Neural cell (in vitro differentiated cells): ENCODE data around the gene IQCH. TPM values are rescaled to one million over a fixed set of nuclear protein-coding genes. Genes with fewer than 3 reads are reported as not detected.

ENCODE experiments used
- H2AFZ ChIP-seq: fragments of 200-600, 300-800 bp; sonication (generic), shearing (Covaris generic); 2 replicates; pipeline ENCODE4 v1.6.0; 2014; ENCODE audit warnings: low read depth, mild to moderate bottlenecking, antibody characterized with exemption, low read length, moderate library complexity
- H3F3A ChIP-seq: fragments of 200-600 bp; shearing (Covaris generic); 2 replicates; pipeline ENCODE4 v1.6.1; 2016; ENCODE audit warnings: mild to moderate bottlenecking, moderate library complexity, mixed read lengths, antibody characterized with exemption, low read length; ENCODE audit not compliant: insufficient read depth, poor library complexity, severe bottlenecking
- H3K27ac ChIP-seq: fragments of 200-600, 300-800 bp; sonication (generic), shearing (Covaris generic); 2 replicates; pipeline ENCODE4 v1.5.1; 2014; ENCODE audit warnings: mild to moderate bottlenecking, low read length, moderate library complexity
- H3K27me3 ChIP-seq: fragments of 300-800, 200-600 bp; sonication (generic), shearing (Covaris generic); 2 replicates; pipeline ENCODE4 v1.6.0; 2014; ENCODE audit warnings: mild to moderate bottlenecking, low read depth, low read length, moderate library complexity; ENCODE audit not compliant: insufficient read depth
- H3K36me3 ChIP-seq: fragments of 300-800, 200-600 bp; sonication (generic), shearing (Covaris generic); 2 replicates; pipeline ENCODE4 v1.5.1; 2014; ENCODE audit warnings: mild to moderate bottlenecking, antibody characterized with exemption, low read length, moderate library complexity; ENCODE audit not compliant: insufficient read depth
- H3K4me2 ChIP-seq: fragments of 300-800, 200-600 bp; sonication (generic), shearing (Covaris generic); 2 replicates; pipeline ENCODE4 v1.6.0; 2014; ENCODE audit warnings: mild to moderate bottlenecking, low read length
- H3K4me3 ChIP-seq: fragments of 300-800, 200-600 bp; sonication (generic), shearing (Covaris generic); 2 replicates; pipeline ENCODE4 v1.5.1; 2014; ENCODE audit warnings: mild to moderate bottlenecking, low read length, moderate library complexity
- H3K79me2 ChIP-seq: fragments of 200-600 bp; shearing (Covaris generic); replicated peaks from 2 replicates; pipeline ENCODE4 v1.6.0; 2014; ENCODE audit warnings: mild to moderate bottlenecking, low read length, moderate library complexity; ENCODE audit not compliant: insufficient read depth
- H3K9ac ChIP-seq: fragments of 300-800, 200-600 bp; sonication (generic), shearing (Covaris generic); 2 replicates; pipeline ENCODE4 v1.6.1; 2016; ENCODE audit warnings: mild to moderate bottlenecking, low read length, mixed read lengths
- H3K9me2 ChIP-seq: fragments of 200-600 bp; shearing (Covaris generic); 2 replicates; pipeline ENCODE4 v1.6.1; 2016; ENCODE audit warnings: mild to moderate bottlenecking, low read length, mixed read lengths; ENCODE audit not compliant: insufficient read depth
- H3K9me3 ChIP-seq: fragments of 200-600, 300-800 bp; sonication (generic), shearing (Covaris generic); 2 replicates; pipeline ENCODE4 v1.6.1; 2016; ENCODE audit warnings: mild to moderate bottlenecking, mixed run types, low read length, moderate library complexity, mixed read lengths
- H4K20me1 ChIP-seq: fragments of 200-600 bp; shearing (Covaris generic); 2 replicates; pipeline ENCODE4 v1.6.1; 2016; ENCODE audit warnings: mild to moderate bottlenecking, mixed run types; ENCODE audit not compliant: insufficient read depth
- CTCF ChIP-seq: fragments of 450-650 bp; IDR thresholded peaks from 2 replicates; pipeline ENCODE4 v1.5.1; 2014; ENCODE audit warnings: antibody characterized with exemption, mild to moderate bottlenecking, moderate library complexity; ENCODE audit not compliant: poor library complexity, severe bottlenecking
- EP300 ChIP-seq: fragments of 450-650 bp; conservative IDR thresholded peaks from 2 replicates; pipeline ENCODE4 v1.6.1; 2014; ENCODE audit warnings: antibody characterized with exemption, mild to moderate bottlenecking, moderate library complexity; ENCODE audit not compliant: poor library complexity, severe bottlenecking
- EZH2 ChIP-seq: fragments of 200-600, 300-800 bp; shearing (Covaris generic), sonication (generic); IDR thresholded peaks from 2 replicates; pipeline ENCODE4 v1.6.1; 2014; ENCODE audit warnings: antibody characterized with exemption, low read length, borderline replicate concordance, mild to moderate bottlenecking; ENCODE audit not compliant: insufficient read depth, poor library complexity, severe bottlenecking
- MXI1 ChIP-seq: fragments of 450-650 bp; conservative IDR thresholded peaks from 2 replicates; pipeline ENCODE4 v1.6.1; 2014; ENCODE audit warnings: antibody characterized with exemption, mild to moderate bottlenecking; ENCODE audit not compliant: poor library complexity, severe bottlenecking
- POLR2AphosphoS5 ChIP-seq: IDR thresholded peaks from 2 replicates; pipeline ENCODE4 v1.6.1; 2012
- RAD21 ChIP-seq: fragments of 450-650 bp; conservative IDR thresholded peaks from 2 replicates; pipeline ENCODE4 v1.6.1; 2014; ENCODE audit warnings: antibody characterized with exemption, mild to moderate bottlenecking, moderate library complexity
- SMC3 ChIP-seq: fragments of 450-650 bp; conservative IDR thresholded peaks from 2 replicates; pipeline ENCODE4 v1.6.1; 2014; ENCODE audit warnings: antibody characterized with exemption, mild to moderate bottlenecking, moderate library complexity; ENCODE audit not compliant: poor library complexity
- TAF1 ChIP-seq: IDR thresholded peaks from 2 replicates; pipeline ENCODE4 v1.6.1; 2012; ENCODE audit warnings: low read depth
- polyA plus RNA-seq: library from polyadenylated mRNA; depleted of rRNA; stranded (reverse); fragments of >200 nt; gene quantifications from 2 replicates; pipeline ENCODE4 v1.2.3, GENCODE V29; 2014
- TF ChIP-seq, protein P1 (sequence below): IDR thresholded peaks from 2 replicates; pipeline ENCODE4 v1.6.1; 2012; ENCODE audit warnings: borderline replicate concordance

Gene IQCH
- polyA plus RNA-seq, 1 donor from 2014 or later, result 2.8 TPM

DNA sequence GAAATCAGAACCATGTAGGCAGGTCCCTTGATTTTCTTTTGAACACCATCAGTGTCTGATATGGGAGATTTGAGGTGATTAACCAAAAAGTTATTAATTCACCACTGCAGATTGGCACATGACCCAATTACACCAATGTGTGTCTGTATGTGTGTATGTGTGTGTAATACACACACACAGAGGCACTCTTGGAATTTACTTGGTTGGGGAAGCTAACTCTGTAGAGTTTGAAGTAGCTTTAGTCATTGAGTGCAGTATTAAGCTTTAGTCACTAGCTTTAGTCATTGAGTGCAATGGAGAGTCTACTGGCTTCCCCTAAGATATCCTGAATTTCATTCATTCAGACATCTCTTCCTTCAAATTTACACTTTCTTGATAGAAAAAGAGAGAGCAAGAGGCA is 156.9 kb downstream of the IQCH start:
- Histone ChIP-seq H3K27me3 (no peaks in the 10 kb centered on the region), H3K9me2 (no peaks in the 10 kb centered on the region), H4K20me1 (no peaks in the 10 kb centered on the region), H3K36me3 (no peaks in the 10 kb centered on the region), H3K9ac (no peak overlapping the region), H3K27ac (no peak overlapping the region), H3K9me3 (no peaks in the 10 kb centered on the region), H3K4me3 (no peak overlapping the region), H2AFZ (no peak overlapping the region), H3K79me2 (no peaks in the 10 kb centered on the region), H3F3A (no peaks in the 10 kb centered on the region), H3K4me2 (no peak overlapping the region)
- TF ChIP-seq MXI1, result no peak
- TF ChIP-seq CTCF, result no peak
- TF ChIP-seq EP300, result no peak
- TF ChIP-seq TAF1, result no peak
- no peak for TF ChIP-seq RAD21
- TF ChIP-seq, protein P1, sequence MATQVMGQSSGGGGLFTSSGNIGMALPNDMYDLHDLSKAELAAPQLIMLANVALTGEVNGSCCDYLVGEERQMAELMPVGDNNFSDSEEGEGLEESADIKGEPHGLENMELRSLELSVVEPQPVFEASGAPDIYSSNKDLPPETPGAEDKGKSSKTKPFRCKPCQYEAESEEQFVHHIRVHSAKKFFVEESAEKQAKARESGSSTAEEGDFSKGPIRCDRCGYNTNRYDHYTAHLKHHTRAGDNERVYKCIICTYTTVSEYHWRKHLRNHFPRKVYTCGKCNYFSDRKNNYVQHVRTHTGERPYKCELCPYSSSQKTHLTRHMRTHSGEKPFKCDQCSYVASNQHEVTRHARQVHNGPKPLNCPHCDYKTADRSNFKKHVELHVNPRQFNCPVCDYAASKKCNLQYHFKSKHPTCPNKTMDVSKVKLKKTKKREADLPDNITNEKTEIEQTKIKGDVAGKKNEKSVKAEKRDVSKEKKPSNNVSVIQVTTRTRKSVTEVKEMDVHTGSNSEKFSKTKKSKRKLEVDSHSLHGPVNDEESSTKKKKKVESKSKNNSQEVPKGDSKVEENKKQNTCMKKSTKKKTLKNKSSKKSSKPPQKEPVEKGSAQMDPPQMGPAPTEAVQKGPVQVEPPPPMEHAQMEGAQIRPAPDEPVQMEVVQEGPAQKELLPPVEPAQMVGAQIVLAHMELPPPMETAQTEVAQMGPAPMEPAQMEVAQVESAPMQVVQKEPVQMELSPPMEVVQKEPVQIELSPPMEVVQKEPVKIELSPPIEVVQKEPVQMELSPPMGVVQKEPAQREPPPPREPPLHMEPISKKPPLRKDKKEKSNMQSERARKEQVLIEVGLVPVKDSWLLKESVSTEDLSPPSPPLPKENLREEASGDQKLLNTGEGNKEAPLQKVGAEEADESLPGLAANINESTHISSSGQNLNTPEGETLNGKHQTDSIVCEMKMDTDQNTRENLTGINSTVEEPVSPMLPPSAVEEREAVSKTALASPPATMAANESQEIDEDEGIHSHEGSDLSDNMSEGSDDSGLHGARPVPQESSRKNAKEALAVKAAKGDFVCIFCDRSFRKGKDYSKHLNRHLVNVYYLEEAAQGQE, result no peak
- TF ChIP-seq POLR2AphosphoS5, result no peak
- TF ChIP-seq SMC3, result no peak
- no peak for TF ChIP-seq EZH2

DNA sequence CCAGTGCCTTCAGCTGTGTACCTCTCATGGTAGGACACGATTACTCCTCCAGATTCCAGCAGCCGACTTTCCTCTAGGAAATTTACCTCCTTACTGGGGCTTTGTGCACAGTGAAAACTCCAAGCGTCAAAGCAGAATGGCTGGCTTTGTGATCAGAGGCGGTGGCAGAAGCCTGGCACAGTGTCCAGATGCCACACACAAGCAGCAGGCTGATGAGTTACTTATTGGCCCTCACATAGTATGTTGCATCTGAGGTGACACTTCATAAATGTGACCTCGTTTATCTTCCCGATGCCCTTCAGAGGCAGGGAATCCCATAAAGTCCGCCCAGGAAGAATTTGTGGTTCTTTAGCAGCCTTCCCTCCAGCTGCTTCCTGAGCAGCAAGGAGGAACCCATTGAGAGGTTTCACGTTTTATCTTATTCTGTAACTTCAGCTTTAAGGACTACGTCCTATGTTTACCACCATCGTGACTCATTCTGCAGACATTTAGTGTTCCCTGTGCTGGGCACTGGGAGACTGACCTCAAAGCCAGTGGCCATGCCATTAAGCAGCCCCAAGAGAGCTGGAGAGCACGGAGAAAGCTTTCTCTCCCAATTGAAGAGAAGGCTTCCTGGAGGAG is 159.3 kb downstream of the IQCH start:
- Histone ChIP-seq H3K36me3 (no peaks in the 10 kb centered on the region), H3K27ac (no peak overlapping the region), H4K20me1 (no peaks in the 10 kb centered on the region), H3F3A (no peaks in the 10 kb centered on the region), H3K9ac (no peak overlapping the region), H2AFZ (no peak overlapping the region), H3K9me3 (no peaks in the 10 kb centered on the region), H3K9me2 (no peaks in the 10 kb centered on the region), H3K4me2 (no peak overlapping the region), H3K27me3 (no peaks in the 10 kb centered on the region), H3K79me2 (no peaks in the 10 kb centered on the region), H3K4me3 (no peak overlapping the region)
- TF ChIP-seq POLR2AphosphoS5 (no peak), CTCF (no peak), EP300 (no peak), TAF1 (no peak), SMC3 (no peak), RAD21 (no peak), MXI1 (no peak), EZH2 (no peak)
- TF ChIP-seq, protein P1, result no peak
